ENCODE results near the gene WRAP53. TPM values are rescaled to one million over a fixed set of nuclear protein-coding genes. Genes with fewer than 3 reads are reported as not detected.

Gene WRAP53
- total and polyA plus RNA-seq, 2 donors (not counting 1 experiment from before 2014, with no cell fraction given), result 13.1 to 18.2 TPM

- no peaks in the 10 kb centered on the region for H3K36me3 ChIP-seq (replicated peaks in 1 of 2; ENCODE audit: control extremely low read depth in 1 of 2, control insufficient read depth in 1 of 2, extremely low read depth in 1 of 2, insufficient read depth in 2 of 2, low read length in 1 of 2)
- WGBS (ENCODE audit: insufficient coverage), result 90% methylated on average over 16 of the region's 22 CpGs
- CTCF ChIA-PET, result interaction anchor here (1.6 kb wide), 1 partner anchor 21 kb away, joined by 5 read pairs; the partner anchor contains the start of gene TP53
- intact Hi-C loops (cut with micrococcal nuclease), result no loop called here
- H3K9me3 Mint-ChIP-seq (ENCODE audit: insufficient read depth), result no peaks in the 10 kb centered on the region
- H3K27ac ChIP-seq (ENCODE audit: low read length in 2 of 2), result no peak overlapping the region
- no peak overlapping the region for H3K4me3 Mint-ChIP-seq
- DNase-seq (no peak), ATAC-seq (ENCODE audit: low read depth) (no peak)
- peaks cover 24 to 28% of the 10 kb centered on the region in 2 donors for H3K4me1 ChIP-seq (ENCODE audit: control insufficient read depth in 2 of 2, insufficient read depth in 2 of 2, low read length in 2 of 2)
- H3K79me2 ChIP-seq (ENCODE audit: control insufficient read depth, insufficient read depth, low read length), result no peaks in the 10 kb centered on the region
- H3K9ac ChIP-seq (ENCODE audit: low read length), result no peak overlapping the region
- POLR2A ChIA-PET, result no interaction called here
- H2AFZ ChIP-seq (ENCODE audit: insufficient read depth, low read depth, low read length, poor library complexity, severe bottlenecking), result no peak overlapping the region
- H3K4me1 Mint-ChIP-seq, result peaks cover 25% of the 10 kb centered on the region
- peaks cover 0 to 66% (median 20%) of the 10 kb centered on the region in 4 experiments for H3K27me3 ChIP-seq (replicated peaks in 1 of 4; ENCODE audit: control extremely low read depth in 1 of 4, control insufficient read depth in 3 of 4, insufficient read depth in 4 of 4, low read length in 3 of 4)
- TF ChIP-seq CTCF (IDR thresholded peaks at IDR 0.05) (no peak), EZH2 (IDR thresholded peaks at IDR 0.05; ENCODE audit: borderline replicate concordance, insufficient read depth, low read depth, low read length, poor library complexity, severe bottlenecking) (no peak)
- no peak overlapping the region for H3K4me2 ChIP-seq (replicated peaks; ENCODE audit: low read depth, low read length, poor library complexity, severe bottlenecking)
- H3K4me3 ChIP-seq (ENCODE audit: control extremely low read depth in 1 of 5, extremely low read depth in 1 of 5, insufficient read depth in 1 of 5, low read depth in 2 of 5, low read length in 4 of 5), result no peak overlapping the region
- H3K9me3 ChIP-seq (ENCODE audit: control extremely low read depth in 1 of 3, control insufficient read depth in 2 of 3, insufficient read depth in 1 of 3, low read length in 2 of 3), result no peaks in the 10 kb centered on the region
- peaks cover 66% of the 10 kb centered on the region for H3K27me3 Mint-ChIP-seq
- H4K20me1 ChIP-seq (ENCODE audit: control insufficient read depth, insufficient read depth, low read length, poor library complexity, severe bottlenecking), result no peaks in the 10 kb centered on the region
- no peak overlapping the region for H3K27ac Mint-ChIP-seq
Measured at GRCh38 chr17:7707858-7708750, 19.8 kb downstream of the WRAP53 start.

GRCh38 chr17:7709031-7709430 is 20.8 kb downstream of the WRAP53 start:
- ChIA-PET CTCF (no interaction called here), POLR2A (no interaction called here)
- no peak overlapping the region for H3K27ac ChIP-seq (ENCODE audit: low read length in 2 of 2)
- ATAC-seq (ENCODE audit: low read depth), result no peak
- H3K4me2 ChIP-seq (replicated peaks; ENCODE audit: low read depth, low read length, poor library complexity, severe bottlenecking), result no peak overlapping the region
- no peaks in the 10 kb centered on the region for H3K9me3 ChIP-seq (ENCODE audit: control extremely low read depth in 1 of 3, control insufficient read depth in 2 of 3, insufficient read depth in 1 of 3, low read length in 2 of 3)
- peaks cover 24% of the 10 kb centered on the region for H3K4me1 Mint-ChIP-seq
- no peak overlapping the region for H3K9ac ChIP-seq (ENCODE audit: low read length)
- no peak for TF ChIP-seq EZH2 (IDR thresholded peaks at IDR 0.05; ENCODE audit: borderline replicate concordance, insufficient read depth, low read depth, low read length, poor library complexity, severe bottlenecking)
- H3K27me3 Mint-ChIP-seq, result peaks cover 64% of the 10 kb centered on the region
- DNase-seq, result no peak
- H3K4me3 Mint-ChIP-seq, result no peak overlapping the region
- no peak overlapping the region for H3K4me3 ChIP-seq (ENCODE audit: control extremely low read depth in 1 of 5, extremely low read depth in 1 of 5, insufficient read depth in 1 of 5, low read depth in 2 of 5, low read length in 4 of 5)
- no peaks in the 10 kb centered on the region for H3K79me2 ChIP-seq (ENCODE audit: control insufficient read depth, insufficient read depth, low read length)
- H3K9me3 Mint-ChIP-seq (ENCODE audit: insufficient read depth), result no peaks in the 10 kb centered on the region
- no peak overlapping the region for H3K27ac Mint-ChIP-seq
- no peaks in the 10 kb centered on the region for H4K20me1 ChIP-seq (ENCODE audit: control insufficient read depth, insufficient read depth, low read length, poor library complexity, severe bottlenecking)
- H3K27me3 ChIP-seq (replicated peaks in 1 of 4; ENCODE audit: control extremely low read depth in 1 of 4, control insufficient read depth in 3 of 4, insufficient read depth in 4 of 4, low read length in 3 of 4), result peaks cover 0 to 66% (median 16%) of the 10 kb centered on the region in 4 experiments
- intact Hi-C loops (cut with micrococcal nuclease), result no loop called here
- WGBS (ENCODE audit: insufficient coverage), result 81% methylated on average over 8 of the region's 11 CpGs
- peaks cover 22 to 25% of the 10 kb centered on the region in 2 donors for H3K4me1 ChIP-seq (ENCODE audit: control insufficient read depth in 2 of 2, insufficient read depth in 2 of 2, low read length in 2 of 2)
- H2AFZ ChIP-seq (ENCODE audit: insufficient read depth, low read depth, low read length, poor library complexity, severe bottlenecking), result no peak overlapping the region
- H3K36me3 ChIP-seq (replicated peaks in 1 of 2; ENCODE audit: control extremely low read depth in 1 of 2, control insufficient read depth in 1 of 2, extremely low read depth in 1 of 2, insufficient read depth in 2 of 2, low read length in 1 of 2), result no peaks in the 10 kb centered on the region
